Measurements from ENCODE around the gene TAF3.

The TAF3 gene

GRCh38 chr10:7960108-7960507 is 141.8 kb downstream of the TAF3 start:
- H3K4me1 ChIP-seq, result peaks cover 3% of the 10 kb centered on the region; the same call in 1 of the 2 replicates
- H3K9me3 ChIP-seq, result no peaks in the 10 kb centered on the region
- no peaks in the 10 kb centered on the region for H3K27me3 ChIP-seq
- H3K36me3 ChIP-seq, result peaks cover 11% of the 10 kb centered on the region
- no peak for TF ChIP-seq CTCF (IDR thresholded peaks at IDR 0.05; ENCODE audit: low read depth, low read length)
- DNase-seq, result no peak
- no peak overlapping the region for H3K4me3 ChIP-seq (ENCODE audit: low read depth, low read length)

DNA sequence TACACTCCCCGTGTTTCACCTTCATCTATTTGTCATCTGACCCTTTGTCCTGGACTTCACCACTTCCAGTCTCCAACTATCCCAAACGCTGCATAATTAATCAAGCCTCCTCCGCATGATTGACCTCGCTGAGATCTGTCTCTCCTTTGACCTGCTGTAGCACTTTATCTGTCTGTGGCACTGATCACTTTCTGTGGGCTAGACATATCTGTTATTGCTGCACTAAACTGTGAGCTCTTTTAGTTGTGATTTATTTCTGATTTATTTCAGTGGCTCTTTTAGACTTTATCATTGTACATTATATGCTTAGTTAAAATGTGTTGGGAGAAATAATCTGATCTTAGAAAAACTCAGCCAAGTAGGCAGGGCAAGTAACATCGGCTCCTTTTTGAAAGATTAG is 144.3 kb downstream of the TAF3 start:
- H3K9me3 ChIP-seq, result no peaks in the 10 kb centered on the region
- H3K4me1 ChIP-seq, result no peaks in the 10 kb centered on the region
- H3K36me3 ChIP-seq, result peaks cover 11% of the 10 kb centered on the region
- H3K27me3 ChIP-seq, result no peaks in the 10 kb centered on the region
- no peak for DNase-seq
- H3K4me3 ChIP-seq (ENCODE audit: low read depth, low read length), result no peak overlapping the region
- no peak for TF ChIP-seq CTCF (IDR thresholded peaks at IDR 0.05; ENCODE audit: low read depth, low read length)

DNA sequence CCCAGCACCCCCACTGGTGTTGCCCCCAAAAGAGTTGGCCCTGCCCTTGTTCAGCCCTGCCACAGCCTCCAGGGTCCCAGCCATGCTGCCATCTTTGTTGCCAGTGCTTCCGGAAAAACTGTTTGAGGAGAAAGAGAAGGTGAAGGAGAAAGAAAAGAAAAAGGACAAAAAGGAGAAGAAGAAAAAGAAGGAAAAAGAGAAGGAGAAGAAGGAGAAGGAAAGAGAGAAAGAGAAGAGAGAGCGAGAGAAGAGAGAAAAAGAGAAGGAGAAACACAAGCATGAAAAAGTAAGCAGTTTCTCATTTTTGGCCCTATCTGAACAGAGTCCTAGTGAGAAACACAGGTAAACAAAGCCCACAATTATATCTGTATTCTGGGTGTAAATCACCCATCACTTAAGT is 147.2 kb downstream of the TAF3 start:
- no peak for DNase-seq
- Histone ChIP-seq H3K27me3 (no peaks in the 10 kb centered on the region), H3K36me3 (peaks cover 11% of the 10 kb centered on the region), H3K4me3 (ENCODE audit: low read depth, low read length) (no peak overlapping the region), H3K4me1 (peaks cover 2% of the 10 kb centered on the region; the same call in 1 of the 2 replicates), H3K9me3 (no peaks in the 10 kb centered on the region)
- TF ChIP-seq CTCF (IDR thresholded peaks at IDR 0.05; ENCODE audit: low read depth, low read length), result no peak

DNA sequence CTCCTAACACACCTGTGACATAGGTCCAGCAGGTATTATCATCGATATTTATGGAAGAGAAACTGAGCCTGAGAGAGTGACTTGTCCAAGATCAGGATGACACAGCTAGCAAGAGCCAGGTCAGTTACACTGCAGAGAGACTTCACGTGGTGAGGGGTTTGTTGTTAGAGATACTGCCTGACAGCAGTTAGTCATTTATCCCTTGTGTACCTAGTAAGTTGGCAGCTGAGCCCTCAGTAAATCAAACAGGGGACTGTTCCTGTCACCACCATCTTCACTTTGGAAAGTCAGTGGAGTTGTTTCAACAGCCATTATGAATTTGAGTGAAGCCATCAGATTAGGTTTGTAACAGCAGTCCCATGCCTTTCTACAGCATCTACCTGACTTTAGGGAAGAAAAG is 148.7 kb downstream of the TAF3 start:
- H3K4me1 ChIP-seq, result peaks cover 2% of the 10 kb centered on the region
- H3K4me3 ChIP-seq (ENCODE audit: low read depth, low read length), result no peak overlapping the region
- H3K36me3 ChIP-seq, result peaks cover 11% of the 10 kb centered on the region
- no peak for TF ChIP-seq CTCF (IDR thresholded peaks at IDR 0.05; ENCODE audit: low read depth, low read length)
- H3K9me3 ChIP-seq, result no peaks in the 10 kb centered on the region
- no peak for DNase-seq
- no peaks in the 10 kb centered on the region for H3K27me3 ChIP-seq

- no peaks in the 10 kb centered on the region for H3K27me3 ChIP-seq
- TF ChIP-seq CTCF (IDR thresholded peaks at IDR 0.05; ENCODE audit: low read depth, low read length), result no peak
- no peak for DNase-seq
- peaks cover 2% of the 10 kb centered on the region for H3K4me1 ChIP-seq
- no peak overlapping the region for H3K4me3 ChIP-seq (ENCODE audit: low read depth, low read length)
- no peaks in the 10 kb centered on the region for H3K9me3 ChIP-seq
- peaks cover 11% of the 10 kb centered on the region for H3K36me3 ChIP-seq
Measured at GRCh38 chr10:7968510-7969112, 150.3 kb downstream of the TAF3 start.

GRCh38 chr10:7969623-7970022 is 151.3 kb downstream of the TAF3 start:
- H3K4me1 ChIP-seq, result peaks cover 2% of the 10 kb centered on the region

More at GRCh38 chr10:7969623-7970022, 151.3 kb downstream of the TAF3 start:
- no peak overlapping the region for H3K4me3 ChIP-seq (ENCODE audit: low read depth, low read length)
- TF ChIP-seq CTCF (IDR thresholded peaks at IDR 0.05; ENCODE audit: low read depth, low read length), result no peak
- H3K9me3 ChIP-seq, result no peaks in the 10 kb centered on the region
- DNase-seq, result no peak
- peaks cover 3% of the 10 kb centered on the region for H3K36me3 ChIP-seq
- no peaks in the 10 kb centered on the region for H3K27me3 ChIP-seq

Measured in BE2C (cell line).